GM12891 (cell line): Measurements from ENCODE around the gene RUBCN.

ENCODE experiments used
- PAX5 ChIP-seq: IDR thresholded peaks from 2 replicates; pipeline ENCODE4 v1.6.1; 2011; ENCODE audit warnings: low read length, moderate library complexity, mild to moderate bottlenecking; ENCODE audit not compliant: insufficient read depth, severe bottlenecking
- POLR2AphosphoS5 ChIP-seq: IDR thresholded peaks from 2 replicates; pipeline ENCODE4 v1.6.1; 2011; ENCODE audit warnings: low read depth, low read length, control low read depth
- TAF1 ChIP-seq: IDR thresholded peaks from 2 replicates; pipeline ENCODE4 v1.6.1; 2011; ENCODE audit warnings: low read depth, low read length, control low read depth

- TF ChIP-seq TAF1 (no peak), PAX5 (no peak), POLR2AphosphoS5 (no peak)
Measured at GRCh38 chr3:197692641-197693040, 44.1 kb downstream of the RUBCN start.
